Measurements from ENCODE around the gene TXNL4B.

DNA sequence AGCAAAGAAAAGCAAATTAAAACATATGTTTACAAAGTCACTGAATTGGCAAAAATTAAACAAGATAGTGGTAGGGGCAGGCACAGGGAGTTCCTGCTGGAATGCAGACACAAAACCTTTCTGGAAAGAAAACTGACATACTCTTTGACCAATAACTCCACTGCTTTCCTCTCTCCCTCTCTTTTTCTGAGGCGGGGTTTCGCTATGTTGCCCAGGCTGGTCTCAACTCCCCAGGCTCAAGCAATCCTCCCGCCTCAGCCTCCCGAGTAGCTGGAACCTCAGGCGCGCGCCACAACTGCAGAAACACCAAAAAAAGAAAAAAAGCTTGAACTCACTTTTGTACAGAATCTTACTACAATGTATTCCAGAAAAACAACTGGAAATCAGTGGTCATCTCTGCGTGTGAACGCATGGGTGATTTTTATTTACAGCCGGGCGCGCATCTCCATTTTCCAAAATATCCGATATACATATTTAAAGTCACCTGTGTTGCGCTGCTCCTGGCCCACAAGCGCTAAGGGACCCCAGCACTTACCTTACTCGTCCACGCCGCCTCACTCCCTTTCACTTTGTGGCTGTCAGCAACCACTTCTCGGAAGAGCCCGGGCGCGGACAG is 480 bp downstream of the TXNL4B start:
- TF ChIP-seq POLR2AphosphoS5 (IDR thresholded peaks at IDR 0.05; ENCODE audit: borderline replicate concordance, low read depth, low read length) (no peak), EZH2 (IDR thresholded peaks at IDR 0.05) (no peak)
